Immature natural killer cell (primary cell): ENCODE measurements around the gene PPP6R1. TPM values are rescaled to one million over a fixed set of nuclear protein-coding genes. Genes with fewer than 3 reads are reported as not detected.

Source experiments
- DNase-seq, 3 donors: peaks; one replicate each; pipeline ENCODE4 v3.0.0; 2022; ENCODE audit warnings: mixed read lengths in 1 of 3
- H3K27ac Mint-ChIP-seq, 6 donors: one replicate each; pipeline ENCODE4 v1.8.0; 2020; ENCODE audit warnings: mixed read lengths in 6 of 6, mild to moderate bottlenecking in 5 of 6, inconsistent platforms in 4 of 6, moderate library complexity in 3 of 6
- H3K27me3 Mint-ChIP-seq, 3 donors: one replicate each; pipeline ENCODE4 v1.8.0; 2020 to 2021; ENCODE audit warnings: low read depth in 3 of 3, mild to moderate bottlenecking in 3 of 3, mixed read lengths in 3 of 3, moderate library complexity in 3 of 3, inconsistent platforms in 1 of 3
- H3K36me3 Mint-ChIP-seq, 3 donors: one replicate each; pipeline ENCODE4 v1.8.0; 2020; ENCODE audit warnings: mixed read lengths in 3 of 3, inconsistent platforms in 2 of 3, mild to moderate bottlenecking in 2 of 3
- H3K4me1 Mint-ChIP-seq, 2 donors: one replicate each; pipeline ENCODE4 v1.8.0; 2020; ENCODE audit warnings: inconsistent platforms in 2 of 2, mild to moderate bottlenecking in 2 of 2, mixed read lengths in 2 of 2, moderate library complexity in 1 of 2
- H3K4me3 Mint-ChIP-seq, 5 donors: one replicate each; pipeline ENCODE4 v1.8.0; 2020; ENCODE audit warnings: mild to moderate bottlenecking in 5 of 5, mixed read lengths in 5 of 5, inconsistent platforms in 3 of 5, moderate library complexity in 3 of 5
- H3K9me3 Mint-ChIP-seq, 6 donors: one replicate each; pipeline ENCODE4 v1.8.0; 2020; ENCODE audit warnings: mild to moderate bottlenecking in 6 of 6, mixed read lengths in 6 of 6, inconsistent platforms in 4 of 6, moderate library complexity in 3 of 6
- polyA plus RNA-seq, 3 donors: library from polyadenylated mRNA; unstranded; fragments of 300-500 nt; fragmentation: Illumina TruSeq; gene quantifications; one replicate each; pipeline ENCODE4 v1.2.3, GENCODE V29; 2021

The PPP6R1 gene
- polyA plus RNA-seq, 3 donors from 2014 or later = 43.1 to 123 (median 47.9) TPM

GRCh38 chr19:55276720-55277430, 18.1 kb upstream of the PPP6R1 start:
- Mint-ChIP-seq H3K27me3 (peaks cover 2 to 16% (median 10%) of the 10 kb centered on the region in 3 donors), H3K9me3 (no peaks in the 10 kb centered on the region), H3K4me3 (peak overlapping the region; percentile 67 to 92 (median 73)), H3K4me1 (peaks cover 44 to 52% of the 10 kb centered on the region in 2 donors), H3K36me3 (peaks cover 5 to 16% (median 12%) of the 10 kb centered on the region in 3 donors), H3K27ac (peak overlapping the region; percentile 92 to 99 (median 96))
- peak; percentile 36 to 56 (median 48) for DNase-seq

GRCh38 chr19:55275851-55276719, 17.3 kb upstream of the PPP6R1 start:
- H3K27me3 Mint-ChIP-seq = peaks cover 2 to 16% (median 8%) of the 10 kb centered on the region in 3 donors
- peak overlapping the region; percentile 67 to 92 (median 73) for H3K4me3 Mint-ChIP-seq
- peaks cover 0 to 1% (median 0%) of the 10 kb centered on the region in 6 donors for H3K9me3 Mint-ChIP-seq
- peaks cover 6 to 20% (median 13%) of the 10 kb centered on the region in 3 donors for H3K36me3 Mint-ChIP-seq
- H3K4me1 Mint-ChIP-seq = peaks cover 39 to 48% of the 10 kb centered on the region in 2 donors
- peak; percentile 52 to 65 (median 54) for DNase-seq
- peak overlapping the region; percentile 92 to 99 (median 96) for H3K27ac Mint-ChIP-seq

DNA sequence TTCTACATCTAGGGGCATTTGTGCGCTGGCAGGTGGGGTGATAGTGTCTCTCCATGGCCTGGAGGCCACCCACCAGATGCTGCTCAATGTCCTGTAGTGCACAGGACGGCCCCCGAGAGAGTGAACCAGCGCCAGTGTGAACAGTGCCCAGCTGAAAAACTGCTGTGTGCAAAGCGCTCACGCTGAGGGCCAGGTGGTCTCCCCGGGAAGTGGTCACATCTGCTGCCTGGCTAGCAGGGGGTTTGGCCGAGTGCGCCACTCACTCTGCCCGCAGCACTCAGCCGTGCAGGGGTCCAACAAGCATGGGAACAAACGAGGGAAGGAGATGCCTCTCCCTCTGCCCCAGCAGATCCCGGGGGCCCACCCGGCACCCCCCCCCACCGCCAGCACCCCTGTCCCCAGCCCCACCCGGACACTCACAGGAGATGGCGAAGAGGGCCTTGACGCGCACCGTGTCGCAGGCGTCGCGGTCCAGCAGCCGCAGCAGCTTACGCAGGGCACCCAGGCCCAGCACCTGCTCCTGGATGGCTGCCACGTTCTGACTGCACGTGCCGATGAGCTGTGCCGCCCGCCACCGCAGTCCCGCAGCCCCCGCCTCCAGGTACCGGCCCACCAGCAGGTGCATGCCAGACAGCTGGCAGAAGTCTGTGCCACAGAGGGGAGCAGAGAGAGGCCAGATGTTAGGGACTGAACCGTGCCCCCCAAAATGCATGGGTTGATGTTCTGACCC, 15.3 kb upstream of the PPP6R1 start:
- H3K4me3 Mint-ChIP-seq = no peak overlapping the region
- no peak for DNase-seq
- peaks cover 0 to 8% (median 0%) of the 10 kb centered on the region in 3 donors for H3K27me3 Mint-ChIP-seq
- H3K9me3 Mint-ChIP-seq = peaks cover 0 to 3% (median 0%) of the 10 kb centered on the region in 6 donors
- peak overlapping the region in 1 of 6 donors; percentile 62 for H3K27ac Mint-ChIP-seq
- peaks cover 29 to 37% of the 10 kb centered on the region in 2 donors for H3K4me1 Mint-ChIP-seq
- H3K36me3 Mint-ChIP-seq = peaks cover 10 to 26% (median 25%) of the 10 kb centered on the region in 3 donors

DNA sequence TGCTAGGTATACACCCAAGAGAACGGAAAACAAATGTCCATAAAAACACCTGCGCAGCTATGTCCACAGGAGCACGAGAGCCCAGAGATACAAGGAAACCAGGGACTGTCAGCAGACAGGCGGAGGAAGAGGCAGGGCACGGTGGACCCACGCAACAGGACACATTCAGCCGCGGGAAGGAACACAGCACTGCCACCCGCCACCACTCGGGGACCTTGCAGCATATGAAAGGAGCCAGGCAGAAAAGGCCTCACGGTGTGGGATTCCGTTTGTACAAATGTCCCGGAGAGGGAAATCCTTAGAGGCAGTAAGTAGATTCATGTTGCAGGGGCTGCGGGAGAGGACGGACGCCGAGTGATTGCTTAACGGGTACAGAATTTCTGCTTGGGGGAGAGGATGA, 13.3 kb upstream of the PPP6R1 start:
- H3K27me3 Mint-ChIP-seq = peaks cover 2 to 4% (median 2%) of the 10 kb centered on the region in 3 donors
- peaks cover 0 to 3% (median 0%) of the 10 kb centered on the region in 6 donors for H3K9me3 Mint-ChIP-seq
- no peak overlapping the region for H3K27ac Mint-ChIP-seq
- peaks cover 10 to 29% (median 23%) of the 10 kb centered on the region in 3 donors for H3K36me3 Mint-ChIP-seq
- DNase-seq = no peak
- peaks cover 20 to 25% of the 10 kb centered on the region in 2 donors for H3K4me1 Mint-ChIP-seq
- H3K4me3 Mint-ChIP-seq = no peak overlapping the region

DNA sequence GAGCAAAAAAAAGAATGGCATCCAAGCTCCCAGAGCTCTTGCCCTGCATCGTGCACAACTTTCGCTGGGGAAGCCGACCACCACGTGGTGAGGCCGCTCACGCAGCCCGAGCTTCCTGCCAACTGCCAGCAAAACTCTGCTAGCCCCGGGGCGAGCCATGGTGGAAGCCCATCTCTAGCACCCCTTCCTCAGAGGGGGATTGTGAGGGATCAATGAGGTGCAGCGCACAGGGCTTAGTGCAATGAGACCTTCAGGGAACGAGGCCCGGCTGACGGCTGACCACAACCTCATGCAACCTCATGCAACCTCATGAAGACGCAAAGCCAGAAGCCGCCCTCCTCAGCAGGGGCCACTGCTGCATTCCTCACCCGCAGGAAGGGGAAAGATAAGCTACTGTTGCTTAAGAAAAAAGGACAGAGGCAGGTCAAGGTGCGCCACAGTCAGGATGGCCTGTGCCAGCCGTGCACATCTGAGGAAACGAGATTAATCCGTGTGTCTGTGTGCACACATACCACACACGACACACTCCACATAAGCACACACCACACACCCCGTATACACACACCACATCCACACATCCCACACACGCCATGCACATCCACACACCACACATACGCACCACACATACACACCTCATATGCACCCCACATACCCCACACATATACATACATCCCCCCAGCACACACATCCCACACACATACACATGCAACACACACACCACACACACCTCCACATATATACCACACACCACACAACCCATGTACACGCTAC, 11.5 kb upstream of the PPP6R1 start:
- Mint-ChIP-seq H3K4me1 (peaks cover 16 to 18% of the 10 kb centered on the region in 2 donors), H3K27ac (no peak overlapping the region), H3K9me3 (peaks cover 5 to 9% (median 6%) of the 10 kb centered on the region in 6 donors), H3K36me3 (peaks cover 16 to 28% (median 26%) of the 10 kb centered on the region in 3 donors), H3K4me3 (no peak overlapping the region), H3K27me3 (peaks cover 9 to 12% (median 10%) of the 10 kb centered on the region in 3 donors)
- no peak for DNase-seq

GRCh38 chr19:55269299-55269698, 10.5 kb upstream of the PPP6R1 start:
- Mint-ChIP-seq H3K27ac (peak overlapping the region in 1 of 6 donors; percentile 28), H3K4me1 (peaks cover 9 to 18% of the 10 kb centered on the region in 2 donors), H3K36me3 (peaks cover 16 to 28% (median 26%) of the 10 kb centered on the region in 3 donors), H3K27me3 (peaks cover 9 to 18% (median 10%) of the 10 kb centered on the region in 3 donors), H3K9me3 (peaks cover 5 to 9% (median 6%) of the 10 kb centered on the region in 6 donors), H3K4me3 (no peak overlapping the region)
- DNase-seq = no peak

GRCh38 chr19:55266840-55267239, 8.0 kb upstream of the PPP6R1 start:
- DNase-seq = no peak
- Mint-ChIP-seq H3K27ac (peak overlapping the region; percentile 55 to 93 (median 85)), H3K36me3 (peaks cover 11 to 29% (median 22%) of the 10 kb centered on the region in 3 donors), H3K4me1 (peaks cover 9 to 18% of the 10 kb centered on the region in 2 donors), H3K4me3 (peak overlapping the region in 3 of 5 donors; percentile 5 to 66 (median 5)), H3K9me3 (peaks cover 5 to 9% (median 6%) of the 10 kb centered on the region in 6 donors), H3K27me3 (peaks cover 8 to 18% (median 9%) of the 10 kb centered on the region in 3 donors)

DNA sequence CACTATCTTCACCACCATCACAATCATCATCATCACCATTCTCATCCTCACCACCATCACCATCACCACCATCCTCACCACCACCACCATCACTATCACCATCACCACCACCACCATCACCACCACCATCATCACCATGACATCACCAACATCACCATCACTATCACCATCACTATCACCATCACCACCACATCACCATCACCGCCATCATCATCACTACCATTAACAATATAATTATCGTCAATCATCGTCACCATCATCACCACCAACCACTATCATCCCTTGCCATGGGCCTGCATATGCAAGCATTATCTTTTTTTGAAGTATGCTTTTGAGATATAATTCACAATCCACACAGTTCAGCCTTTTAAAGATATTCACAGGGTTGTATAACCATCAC, 7.6 kb upstream of the PPP6R1 start:
- Mint-ChIP-seq H3K9me3 (peaks cover 5 to 9% (median 6%) of the 10 kb centered on the region in 6 donors), H3K27me3 (peaks cover 8 to 18% (median 9%) of the 10 kb centered on the region in 3 donors), H3K4me1 (peaks cover 9 to 18% of the 10 kb centered on the region in 2 donors), H3K27ac (peak overlapping the region; percentile 55 to 93 (median 85)), H3K4me3 (peak overlapping the region in 4 of 5 donors; percentile 3 to 66 (median 5)), H3K36me3 (peaks cover 10 to 27% (median 21%) of the 10 kb centered on the region in 3 donors)
- peak in 1 of 3 donors; percentile 32 for DNase-seq

DNA sequence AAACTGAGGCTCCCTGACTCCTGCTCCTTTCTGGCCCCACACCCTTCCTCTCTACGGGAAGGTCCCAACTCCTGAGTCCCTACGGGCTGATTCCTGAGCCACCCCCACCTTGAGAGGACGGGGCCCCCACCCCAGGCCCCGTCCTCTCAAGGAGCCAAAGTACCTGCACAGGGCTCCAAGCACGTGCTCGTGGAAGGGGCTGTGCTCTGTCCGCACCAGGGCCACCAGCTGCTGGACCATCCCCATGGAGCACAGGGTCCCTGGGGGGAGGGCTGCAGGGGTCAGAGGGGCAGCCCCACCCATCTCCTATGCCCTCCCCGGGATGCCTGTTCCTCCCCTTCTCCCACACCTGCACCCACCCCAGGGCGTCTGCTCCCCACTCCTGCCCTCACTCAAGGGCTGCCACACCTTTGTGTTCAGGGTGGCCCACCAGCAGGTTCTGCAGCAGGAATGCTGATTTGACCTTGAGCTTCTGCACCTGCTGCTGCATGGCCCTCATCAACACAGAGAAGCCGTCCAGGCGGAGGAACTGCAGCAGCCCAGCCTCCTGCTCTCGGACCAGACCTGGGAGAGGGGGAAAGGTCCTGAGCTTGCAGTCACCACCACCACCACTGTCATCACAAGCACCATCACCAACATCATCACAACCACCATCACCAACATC, 7.0 kb upstream of the PPP6R1 start:
- peak in 1 of 3 donors; percentile 24 for DNase-seq
- Mint-ChIP-seq H3K36me3 (peaks cover 10 to 25% (median 20%) of the 10 kb centered on the region in 3 donors), H3K4me3 (peak overlapping the region in 3 of 5 donors; percentile 3 to 66 (median 5)), H3K27me3 (peaks cover 8 to 18% (median 9%) of the 10 kb centered on the region in 3 donors), H3K27ac (peak overlapping the region; percentile 55 to 93 (median 85)), H3K9me3 (peaks cover 3 to 9% (median 6%) of the 10 kb centered on the region in 6 donors), H3K4me1 (peaks cover 9 to 18% of the 10 kb centered on the region in 2 donors)

GRCh38 chr19:55265173-55265572, 6.4 kb upstream of the PPP6R1 start:
- no peak for DNase-seq
- Mint-ChIP-seq H3K4me1 (peaks cover 8 to 12% of the 10 kb centered on the region in 2 donors), H3K9me3 (peaks cover 2 to 9% (median 6%) of the 10 kb centered on the region in 6 donors), H3K27me3 (peaks cover 8 to 18% (median 9%) of the 10 kb centered on the region in 3 donors), H3K36me3 (peaks cover 6 to 19% (median 17%) of the 10 kb centered on the region in 3 donors), H3K27ac (no peak overlapping the region), H3K4me3 (no peak overlapping the region)

DNA sequence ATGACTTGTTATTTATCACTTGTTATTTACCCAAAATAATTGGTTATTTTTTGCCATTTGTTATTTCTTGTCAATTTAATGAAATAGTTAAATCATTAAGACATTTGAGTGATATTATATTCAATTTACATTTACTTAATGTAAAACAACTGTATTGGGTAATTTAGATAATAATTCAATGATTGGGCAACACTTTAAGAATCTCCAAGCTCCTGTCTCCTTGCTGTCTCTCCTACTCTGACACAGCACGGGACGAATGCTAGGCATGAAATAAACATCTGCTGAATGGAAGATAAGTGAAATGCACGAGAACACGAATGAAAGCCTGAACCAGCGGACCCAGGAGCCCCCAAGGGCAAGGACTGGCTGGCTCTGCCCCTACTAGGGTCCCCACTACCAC, 5.7 kb upstream of the PPP6R1 start:
- Mint-ChIP-seq H3K27me3 (peaks cover 8 to 18% (median 11%) of the 10 kb centered on the region in 3 donors), H3K9me3 (peaks cover 2 to 9% (median 6%) of the 10 kb centered on the region in 6 donors), H3K4me1 (peaks cover 13% of the 10 kb centered on the region in 2 donors), H3K4me3 (no peak overlapping the region), H3K27ac (peak overlapping the region in 1 of 6 donors; percentile 46), H3K36me3 (peaks cover 6 to 19% (median 14%) of the 10 kb centered on the region in 3 donors)
- no peak for DNase-seq

GRCh38 chr19:55262359-55262758, 3.5 kb upstream of the PPP6R1 start:
- H3K4me1 Mint-ChIP-seq = peaks cover 23 to 24% of the 10 kb centered on the region in 2 donors
- DNase-seq = no peak
- no peak overlapping the region for H3K4me3 Mint-ChIP-seq
- peak overlapping the region in 1 of 6 donors; percentile 69 for H3K27ac Mint-ChIP-seq
- peaks cover 14 to 30% (median 14%) of the 10 kb centered on the region in 3 donors for H3K27me3 Mint-ChIP-seq
- peaks cover 2 to 9% (median 6%) of the 10 kb centered on the region in 6 donors for H3K9me3 Mint-ChIP-seq
- H3K36me3 Mint-ChIP-seq = peaks cover 6 to 15% (median 10%) of the 10 kb centered on the region in 3 donors
